Mesenchymal stem cell (in vitro differentiated cells and primary cell): ENCODE measurements around the gene IRX5.
A peak's percentile ranks its signal among the peaks of the same experiment; 100 is the strongest.

Experiments
- DNase-seq: peaks from one replicate; pipeline ENCODE4 v3.0.0-alpha.2; 2013
- H2AFZ ChIP-seq: one replicate; pipeline ENCODE4 v1.6.1; 2013; ENCODE audit warnings: low read depth, mild to moderate bottlenecking, control low read depth, inconsistent platforms, low read length, moderate library complexity
- H2AK5ac ChIP-seq: 2 replicates; pipeline ENCODE4 v1.6.1; 2013; ENCODE audit warnings: low read length, moderate library complexity, mild to moderate bottlenecking, inconsistent platforms; ENCODE audit not compliant: severe bottlenecking
- H2BK120ac ChIP-seq: one replicate; pipeline ENCODE4 v1.6.1; 2013; ENCODE audit warnings: low read depth, mild to moderate bottlenecking, inconsistent platforms, low read length, moderate library complexity
- H2BK12ac ChIP-seq, 2 experiments: one replicate each; pipeline ENCODE4 v1.6.1; 2013; ENCODE audit warnings: inconsistent platforms in 2 of 2, low read length in 2 of 2, mild to moderate bottlenecking in 2 of 2, moderate library complexity in 2 of 2, control low read depth in 1 of 2
- H2BK15ac ChIP-seq: one replicate; pipeline ENCODE4 v1.6.1; 2013; ENCODE audit warnings: mild to moderate bottlenecking, low read depth, inconsistent platforms; ENCODE audit not compliant: poor library complexity, severe bottlenecking
- H2BK5ac ChIP-seq: 2 replicates; pipeline ENCODE4 v1.6.1; 2013; ENCODE audit warnings: low read depth, mild to moderate bottlenecking, low read length, control low read depth, inconsistent platforms; ENCODE audit not compliant: poor library complexity, severe bottlenecking
- H3K14ac ChIP-seq, 2 experiments: one replicate each; pipeline ENCODE4 v1.6.1; 2013; ENCODE audit warnings: inconsistent platforms in 2 of 2, low read length in 2 of 2, control low read depth in 1 of 2, mild to moderate bottlenecking in 1 of 2, moderate library complexity in 1 of 2
- H3K18ac ChIP-seq, 2 experiments: one replicate each; pipeline ENCODE4 v1.6.1; 2013; ENCODE audit warnings: inconsistent platforms in 2 of 2, low read length in 2 of 2, control low read depth in 1 of 2, low read depth in 1 of 2, mild to moderate bottlenecking in 1 of 2
- H3K23ac ChIP-seq, 2 experiments: one replicate each; pipeline ENCODE4 v1.6.1; 2013; ENCODE audit warnings: inconsistent platforms in 2 of 2, low read length in 2 of 2, mild to moderate bottlenecking in 2 of 2, moderate library complexity in 2 of 2, control low read depth in 1 of 2
- H3K27ac ChIP-seq: 2 replicates; pipeline ENCODE4 v1.5.1; 2013; ENCODE audit warnings: mild to moderate bottlenecking, moderate library complexity, low read length, control low read depth, inconsistent platforms; ENCODE audit not compliant: poor library complexity, severe bottlenecking
- H3K27me3 ChIP-seq, 2 experiments: 2 replicates each; pipeline versions ENCODE4 v1.6.1 to v1.7.0; 2013; ENCODE audit warnings: low read length in 2 of 2, mild to moderate bottlenecking in 2 of 2, moderate library complexity in 2 of 2, control low read depth in 1 of 2, inconsistent platforms in 1 of 2; ENCODE audit not compliant: control insufficient read depth in 1 of 2, insufficient read depth in 1 of 2
- H3K36me3 ChIP-seq, 2 experiments: 2 replicates each; pipeline versions ENCODE4 v1.6.1 to v1.7.0; 2013; ENCODE audit warnings: low read length in 2 of 2, control low read depth in 1 of 2, inconsistent platforms in 1 of 2, low read depth in 1 of 2, mild to moderate bottlenecking in 1 of 2; ENCODE audit not compliant: insufficient read depth in 2 of 2, control insufficient read depth in 1 of 2
- H3K4ac ChIP-seq, 2 experiments: one replicate each; pipeline ENCODE4 v1.6.1; 2013; ENCODE audit warnings: inconsistent platforms in 2 of 2, low read length in 2 of 2, mild to moderate bottlenecking in 2 of 2, moderate library complexity in 2 of 2, control low read depth in 1 of 2, low read depth in 1 of 2
- H3K4me1 ChIP-seq: 2 replicates; pipeline ENCODE4 v1.6.1; 2013; ENCODE audit warnings: low read depth, low read length, control low read depth; ENCODE audit not compliant: control insufficient read depth, insufficient read depth
- H3K4me2 ChIP-seq: 2 replicates; pipeline ENCODE4 v1.6.1; 2013; ENCODE audit warnings: low read length, mild to moderate bottlenecking, inconsistent platforms; ENCODE audit not compliant: poor library complexity, severe bottlenecking
- H3K4me3 ChIP-seq, 2 experiments: 2 replicates each; pipeline versions ENCODE4 v1.5.1 to v1.7.0; 2013; ENCODE audit warnings: low read length in 2 of 2, mild to moderate bottlenecking in 2 of 2, control low read depth in 1 of 2, low read depth in 1 of 2; ENCODE audit not compliant: insufficient read depth in 1 of 2
- H3K79me1 ChIP-seq: replicated peaks from 2 replicates; pipeline ENCODE4 v1.6.1; 2013; ENCODE audit warnings: mild to moderate bottlenecking, control low read depth, low read length, inconsistent platforms; ENCODE audit not compliant: poor library complexity, severe bottlenecking
- H3K9ac ChIP-seq: 2 replicates; pipeline ENCODE4 v1.7.0; 2013; ENCODE audit warnings: mild to moderate bottlenecking, low read length, moderate library complexity
- H3K9me3 ChIP-seq: 2 replicates; pipeline ENCODE4 v1.7.0; 2013; ENCODE audit warnings: mild to moderate bottlenecking, low read length; ENCODE audit not compliant: control insufficient read depth
- H4K8ac ChIP-seq: one replicate; pipeline ENCODE4 v1.6.1; 2013; ENCODE audit warnings: inconsistent platforms, mild to moderate bottlenecking, low read length, moderate library complexity
- H4K91ac ChIP-seq: one replicate; pipeline ENCODE4 v1.6.1; 2013; ENCODE audit warnings: mild to moderate bottlenecking, low read length, inconsistent platforms
- WGBS: methylation state at CpG from one replicate; pipeline ENCODE4 v1.1.7; 2013; ENCODE audit warnings: mixed read lengths; 5-methylcytosine and 5-hydroxymethylcytosine counted together

The IRX5 gene

DNA sequence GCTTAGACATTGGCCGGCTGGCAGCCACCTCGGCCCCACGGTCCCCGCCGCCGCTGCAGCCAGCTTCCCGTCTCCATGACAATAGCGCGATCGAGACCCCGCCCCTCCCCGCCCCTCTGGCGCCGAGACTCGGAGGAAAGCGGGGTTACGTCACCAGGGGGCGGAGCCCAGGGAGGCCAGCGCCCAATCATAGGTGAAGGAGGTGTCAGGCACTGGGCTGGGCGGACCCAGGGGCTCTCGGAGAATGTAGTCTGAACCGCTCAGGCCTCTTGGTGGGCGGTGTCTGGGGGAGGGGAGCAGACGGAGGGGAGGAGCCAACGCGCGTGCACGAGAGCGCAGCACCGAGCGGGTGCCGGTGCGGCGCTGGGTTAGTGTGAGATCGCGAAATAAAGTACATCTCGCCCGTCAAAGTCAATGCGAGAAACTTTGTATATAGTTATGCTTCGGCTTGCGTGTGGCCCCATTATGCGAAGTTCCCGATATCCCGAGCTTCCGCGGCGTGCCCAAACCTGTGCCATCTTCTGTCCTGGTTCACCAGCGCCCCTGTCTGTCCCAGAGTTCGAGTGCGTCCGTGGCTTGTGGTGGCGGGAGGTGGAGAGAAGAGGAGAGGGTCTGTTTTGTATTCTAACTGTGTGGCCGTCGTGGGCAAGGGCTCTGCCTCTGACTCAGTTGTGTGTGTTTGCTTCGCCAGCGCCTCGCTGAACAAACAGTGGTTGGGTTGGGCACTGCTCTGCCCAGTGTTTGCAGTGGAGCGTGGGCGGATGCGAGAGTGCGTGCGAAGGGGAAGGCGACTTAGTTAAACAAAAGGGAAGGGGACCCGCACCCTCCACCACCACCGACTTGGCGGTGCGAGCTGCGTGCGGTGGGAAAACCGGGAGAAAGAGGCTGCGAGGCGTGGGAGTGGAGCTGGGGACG is 1.3 kb upstream of the IRX5 start:
- peak overlapping the region; percentile 97 for H3K4me2 ChIP-seq
- H2BK12ac ChIP-seq, result no peak overlapping the region
- H2BK5ac ChIP-seq, result no peak overlapping the region
- WGBS, result under 1% methylated on average over 55 of the region's 73 CpGs
- H3K14ac ChIP-seq, result no peak overlapping the region
- no peak overlapping the region for H2AK5ac ChIP-seq
- no peak overlapping the region for H4K91ac ChIP-seq
- DNase-seq, result peak; percentile 98
- H3K36me3 ChIP-seq, result peaks cover 0 to 6% of the 10 kb centered on the region in 2 experiments
- H3K27me3 ChIP-seq, result peaks cover 0 to 14% of the 10 kb centered on the region in 2 experiments
- H3K9me3 ChIP-seq, result no peaks in the 10 kb centered on the region
- H3K9ac ChIP-seq, result peak overlapping the region; percentile 93
- H3K4me1 ChIP-seq, result peaks cover 19% of the 10 kb centered on the region
- no peak overlapping the region for H2BK120ac ChIP-seq
- no peak overlapping the region for H3K23ac ChIP-seq
- H3K18ac ChIP-seq, result no peak overlapping the region
- no peak overlapping the region for H4K8ac ChIP-seq
- peak overlapping the region; percentile 88 for H2AFZ ChIP-seq
- peak overlapping the region; percentile 95 for H3K4me3 ChIP-seq
- peak overlapping the region; percentile 13 for H2BK15ac ChIP-seq
- H3K4ac ChIP-seq, result no peak overlapping the region
- peak overlapping the region; percentile 58 for H3K27ac ChIP-seq
- peaks cover 1% of the 10 kb centered on the region for H3K79me1 ChIP-seq

DNA sequence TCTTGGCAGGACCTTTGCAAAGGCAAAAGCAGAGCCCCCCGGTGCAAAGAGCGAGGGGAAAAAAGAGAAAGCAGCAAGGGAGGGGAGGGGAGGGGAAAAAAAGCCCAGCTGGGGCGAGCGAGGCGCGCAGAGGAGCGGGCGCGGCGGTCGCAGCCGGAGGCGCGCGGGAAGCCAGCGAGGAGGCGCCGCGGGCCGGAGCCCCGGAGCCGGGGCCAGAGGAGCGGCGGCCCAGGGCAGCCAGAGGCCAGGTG is 129 bp downstream of the IRX5 start:
- H2AK5ac ChIP-seq, result no peak overlapping the region
- H3K4me3 ChIP-seq, result peak overlapping the region; percentile 76 to 81
- no peak overlapping the region for H3K18ac ChIP-seq
- H2BK120ac ChIP-seq, result no peak overlapping the region
- no peak overlapping the region for H4K91ac ChIP-seq
- H3K27me3 ChIP-seq, result peaks cover 3 to 25% of the 10 kb centered on the region in 2 experiments
- H3K23ac ChIP-seq, result no peak overlapping the region
- DNase-seq, result no peak
- H2BK15ac ChIP-seq, result no peak overlapping the region
- under 1% methylated on average over 22 of the region's 24 CpGs for WGBS
- H3K4me1 ChIP-seq, result peaks cover 25% of the 10 kb centered on the region
- H3K4me2 ChIP-seq, result peak overlapping the region; percentile 95
- peak overlapping the region; percentile 94 for H3K9ac ChIP-seq
- H3K9me3 ChIP-seq, result no peaks in the 10 kb centered on the region
- no peak overlapping the region for H2BK12ac ChIP-seq
- no peak overlapping the region for H3K14ac ChIP-seq
- H4K8ac ChIP-seq, result no peak overlapping the region
- no peak overlapping the region for H3K4ac ChIP-seq
- H2AFZ ChIP-seq, result no peak overlapping the region
- no peak overlapping the region for H2BK5ac ChIP-seq
- H3K27ac ChIP-seq, result no peak overlapping the region
- H3K36me3 ChIP-seq, result peaks cover 3 to 6% of the 10 kb centered on the region in 2 experiments
- H3K79me1 ChIP-seq, result peaks cover 1% of the 10 kb centered on the region

GRCh38 chr16:54931120-54932014 is 702 bp downstream of the IRX5 start:
- no peak overlapping the region for H2BK5ac ChIP-seq
- peaks cover 3 to 6% of the 10 kb centered on the region in 2 experiments for H3K36me3 ChIP-seq
- no peak overlapping the region for H2AFZ ChIP-seq
- H3K27ac ChIP-seq, result peak overlapping the region; percentile 69
- no peak overlapping the region for H2BK15ac ChIP-seq
- peak overlapping the region; percentile 94 for H3K9ac ChIP-seq
- H2BK12ac ChIP-seq, result peak overlapping the region in 1 of 2 experiments; percentile 31
- no peak overlapping the region for H2BK120ac ChIP-seq
- peak overlapping the region in 1 of 2 experiments; percentile 55 for H3K18ac ChIP-seq
- H3K4me3 ChIP-seq, result peak overlapping the region; percentile 76 to 81
- peak overlapping the region in 1 of 2 experiments; percentile 57 for H3K23ac ChIP-seq
- peak overlapping the region in 1 of 2 experiments; percentile 30 for H3K4ac ChIP-seq
- no peak overlapping the region for H4K8ac ChIP-seq
- 2% methylated on average over 88 of the region's 91 CpGs for WGBS
- no peaks in the 10 kb centered on the region for H3K9me3 ChIP-seq
- DNase-seq, result peak; percentile 37
- H2AK5ac ChIP-seq, result no peak overlapping the region
- H3K14ac ChIP-seq, result no peak overlapping the region
- peak overlapping the region; percentile 95 for H3K4me2 ChIP-seq
- H3K4me1 ChIP-seq, result peaks cover 26% of the 10 kb centered on the region
- H3K79me1 ChIP-seq, result peaks cover 1% of the 10 kb centered on the region
- no peak overlapping the region for H4K91ac ChIP-seq
- peaks cover 3 to 26% of the 10 kb centered on the region in 2 experiments for H3K27me3 ChIP-seq
